CD4-positive, alpha-beta T cell treated with Interleukin-6 at 100 ng/mL for 8 hours (primary cell): ENCODE measurements around the gene ERCC6L2.

Experiments used
- DNase-seq: peaks from one replicate; pipeline ENCODE4 v3.0.0-alpha.2; 2020; ENCODE audit warnings: mixed read lengths, low spot score

The ERCC6L2 gene

GRCh38 chr9:95862343-95862742 lies 13.1 kb upstream of the ERCC6L2 start:
- no peak for DNase-seq

GRCh38 chr9:95864852-95865580 lies 10.5 kb upstream of the ERCC6L2 start:
- no peak for DNase-seq

DNA sequence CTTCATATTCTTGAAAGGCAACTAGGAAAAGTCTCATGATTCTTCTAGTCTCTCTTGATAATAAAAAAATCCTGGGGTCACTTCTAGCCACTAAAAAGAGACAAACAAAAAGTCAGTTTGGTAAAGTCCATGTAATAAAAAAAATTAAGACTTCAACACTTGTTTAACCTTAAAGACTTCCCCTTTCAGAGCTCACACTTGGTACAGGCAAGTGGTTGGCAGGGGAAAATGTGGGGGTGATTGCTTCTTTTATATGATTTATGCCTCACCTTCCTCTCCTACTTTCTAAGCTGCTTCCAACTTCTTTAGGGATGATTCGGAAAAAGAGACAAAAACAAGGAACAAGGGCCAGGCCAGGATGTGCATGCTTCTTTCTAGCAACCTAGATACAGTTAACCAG lies 5.1 kb upstream of the ERCC6L2 start:
- no peak for DNase-seq

DNA sequence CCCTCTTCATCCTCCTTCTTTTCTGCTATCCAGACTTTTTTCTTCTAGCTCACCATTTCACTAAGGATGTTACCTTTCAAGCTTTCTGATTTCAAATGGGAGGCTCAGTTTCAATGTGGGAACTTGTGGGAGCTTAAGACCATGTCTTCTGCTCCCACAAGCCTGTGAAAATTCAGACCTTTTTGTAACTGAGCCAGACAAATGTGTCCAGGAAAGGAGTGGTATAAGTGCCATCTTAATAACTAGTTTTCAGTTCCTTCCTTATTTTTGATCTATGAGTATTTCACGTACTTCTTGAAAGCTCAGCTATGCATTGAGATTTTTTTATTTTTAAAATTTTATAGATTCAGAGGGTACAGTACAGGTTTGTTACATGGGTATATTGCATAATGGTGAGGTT lies 4.6 kb upstream of the ERCC6L2 start:
- no peak for DNase-seq

- no peak for DNase-seq
Observed at GRCh38 chr9:95874303-95874988, 1.0 kb upstream of the ERCC6L2 start.

DNA sequence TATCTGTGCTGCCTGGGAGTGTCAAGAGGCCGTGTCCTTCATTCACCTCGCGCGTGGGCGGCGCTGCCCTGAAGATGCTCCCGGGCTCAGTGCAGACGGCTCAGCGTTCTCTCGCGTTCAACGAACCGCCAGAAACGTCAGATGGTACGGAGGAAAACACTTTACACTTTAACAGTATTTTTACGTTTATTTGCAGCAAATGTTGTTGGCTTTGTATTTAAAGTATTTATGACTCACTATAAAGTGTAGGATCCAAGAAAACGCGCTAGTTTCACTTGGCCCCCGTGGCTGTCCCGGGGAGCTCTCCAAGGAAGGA lies 544 bp upstream of the ERCC6L2 start:
- DNase-seq, result peak; percentile 49

DNA sequence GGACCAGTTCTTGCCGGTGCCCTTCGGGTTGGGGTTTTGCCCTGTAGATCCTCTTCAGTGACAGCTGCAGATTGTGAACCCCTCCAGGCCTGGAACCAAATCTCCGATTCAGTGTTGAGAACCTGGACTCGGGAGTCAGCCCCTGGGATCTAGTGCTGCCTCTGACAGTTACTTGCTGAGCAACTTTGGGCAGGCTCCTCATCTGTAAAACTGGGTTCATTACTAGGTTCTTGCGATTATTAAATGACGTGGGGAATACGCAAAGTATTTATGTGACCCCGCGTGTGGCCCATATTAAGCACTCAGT lies 600 bp downstream of the ERCC6L2 start:
- DNase-seq, result no peak

DNA sequence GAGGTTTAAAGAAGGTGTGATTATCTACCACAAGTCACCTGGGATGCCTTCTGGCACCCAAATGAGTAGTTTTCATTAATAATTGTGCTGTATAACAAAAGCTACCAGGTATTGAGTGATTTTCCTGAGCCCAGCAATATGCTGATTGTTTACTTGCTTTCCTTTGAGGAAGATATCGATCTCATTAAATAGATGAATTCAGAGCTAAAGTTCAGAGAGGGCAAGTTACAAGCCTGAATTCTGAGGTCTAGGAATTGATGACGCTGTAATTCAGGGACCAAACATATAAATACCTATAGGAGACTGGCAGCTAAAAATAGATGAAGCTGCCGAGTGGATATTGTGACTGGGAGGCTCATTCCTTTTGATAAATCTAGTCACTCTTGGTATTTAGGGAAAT lies 1.1 kb downstream of the ERCC6L2 start:
- DNase-seq, result no peak

DNA sequence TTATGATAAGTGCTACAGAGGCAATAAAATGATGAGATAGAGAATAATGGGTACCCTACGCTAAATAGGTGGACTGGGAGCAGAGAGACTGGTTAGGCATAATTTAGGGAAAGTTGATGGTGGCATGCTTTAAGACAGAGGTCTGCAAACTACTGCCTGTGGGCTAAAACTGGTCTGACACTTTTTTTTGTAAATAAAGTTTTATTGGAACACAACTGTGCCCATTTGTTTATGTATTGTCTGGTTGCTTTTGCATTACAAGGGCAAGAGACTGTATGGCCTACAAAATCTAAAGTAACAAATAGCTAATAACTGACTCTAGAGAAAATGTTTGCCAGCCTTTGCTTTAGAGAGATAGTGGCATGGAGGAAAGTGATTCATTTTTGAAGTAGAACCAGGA lies 2.5 kb downstream of the ERCC6L2 start:
- no peak for DNase-seq

- no peak for DNase-seq
Observed at GRCh38 chr9:95879591-95879990, 4.1 kb downstream of the ERCC6L2 start.

DNA sequence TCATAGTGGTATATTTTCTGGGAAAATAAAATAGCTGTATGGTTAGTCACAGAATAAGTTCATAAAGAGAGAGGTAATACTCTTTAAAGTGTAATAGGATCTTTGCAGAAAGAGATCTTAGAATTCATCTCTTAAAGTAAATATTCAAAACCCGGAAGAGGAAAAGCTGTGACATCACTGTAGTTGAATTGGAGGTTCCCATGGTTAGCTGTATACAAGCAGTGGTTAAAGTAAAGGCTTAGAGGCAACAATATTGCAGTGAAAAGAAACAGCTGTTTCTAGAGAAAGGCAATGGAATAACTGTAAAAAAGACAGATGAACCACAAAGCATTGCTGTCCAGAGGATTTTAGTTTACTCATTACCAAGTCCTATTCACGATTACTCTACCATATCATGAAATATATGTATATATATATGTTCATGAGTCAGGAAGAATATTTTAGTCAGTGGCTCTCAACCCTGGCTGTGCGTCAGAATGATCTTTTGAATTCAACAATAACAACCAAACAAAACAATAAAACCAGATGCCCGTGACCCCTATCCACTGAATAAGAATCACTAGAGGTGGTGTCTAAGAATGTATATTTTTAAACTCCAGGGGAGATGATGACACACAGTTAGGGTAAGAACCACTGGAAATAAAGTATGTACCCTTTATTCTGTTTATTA lies 4.7 kb downstream of the ERCC6L2 start:
- no peak for DNase-seq

DNA sequence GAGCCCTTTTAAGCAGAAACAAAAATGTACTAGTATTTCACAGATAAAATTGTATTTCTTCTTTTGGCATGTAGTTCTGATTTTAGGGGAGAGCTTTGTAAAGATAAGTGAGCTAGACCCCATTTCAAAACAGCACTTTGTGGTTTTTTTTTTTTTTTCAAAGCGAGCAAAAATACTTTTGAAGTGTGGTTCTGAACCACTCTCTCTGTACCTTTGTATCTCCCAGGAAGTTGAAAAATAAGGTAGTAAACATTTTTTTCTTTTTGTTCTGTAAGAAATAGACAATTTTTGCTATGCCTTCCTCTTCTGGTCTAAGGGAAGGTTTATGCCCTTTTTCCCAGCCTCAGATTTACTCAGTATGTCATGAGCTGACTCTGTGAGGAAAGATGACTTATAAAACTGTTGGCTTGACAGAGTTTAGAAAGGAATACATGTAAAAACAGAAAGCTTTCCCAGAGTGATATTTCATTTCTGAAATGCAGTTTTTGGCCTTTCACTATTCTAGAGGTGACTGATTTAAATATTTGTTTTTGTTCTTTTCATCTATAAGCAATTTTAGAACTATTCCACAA lies 12.5 kb downstream of the ERCC6L2 start:
- peak; percentile 14 for DNase-seq

- no peak for DNase-seq
Observed at GRCh38 chr9:95890594-95890993, 15.1 kb downstream of the ERCC6L2 start.

DNA sequence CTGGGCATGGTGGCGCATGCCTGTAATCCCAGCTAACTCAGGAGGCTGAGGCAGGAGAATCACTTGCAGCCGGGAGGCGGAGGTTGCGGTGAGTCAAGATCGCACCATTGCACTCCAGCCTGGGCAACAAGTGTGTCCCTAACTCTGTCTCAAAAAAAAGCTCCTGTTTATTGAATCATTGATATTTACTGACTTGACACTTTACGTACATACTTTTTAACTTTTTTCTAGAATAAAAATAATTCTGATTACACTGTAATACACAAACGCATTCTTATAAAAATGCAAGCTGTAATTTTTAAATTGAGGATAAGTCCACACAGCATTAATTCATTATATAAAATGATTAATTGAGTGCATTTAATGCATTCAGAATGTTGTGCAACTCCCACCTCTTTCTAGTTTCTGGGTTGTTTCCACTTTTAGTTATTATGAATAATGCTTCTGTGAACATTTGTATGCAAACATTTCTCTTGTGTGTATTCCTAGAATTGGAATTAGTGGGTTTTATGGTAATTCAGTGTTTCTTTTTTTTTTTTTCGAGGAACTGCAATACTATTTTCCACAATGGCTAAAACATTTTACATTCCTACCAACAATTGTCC lies 15.7 kb downstream of the ERCC6L2 start:
- no peak for DNase-seq

- no peak for DNase-seq
Observed at GRCh38 chr9:95892690-95893089, 17.2 kb downstream of the ERCC6L2 start.

DNA sequence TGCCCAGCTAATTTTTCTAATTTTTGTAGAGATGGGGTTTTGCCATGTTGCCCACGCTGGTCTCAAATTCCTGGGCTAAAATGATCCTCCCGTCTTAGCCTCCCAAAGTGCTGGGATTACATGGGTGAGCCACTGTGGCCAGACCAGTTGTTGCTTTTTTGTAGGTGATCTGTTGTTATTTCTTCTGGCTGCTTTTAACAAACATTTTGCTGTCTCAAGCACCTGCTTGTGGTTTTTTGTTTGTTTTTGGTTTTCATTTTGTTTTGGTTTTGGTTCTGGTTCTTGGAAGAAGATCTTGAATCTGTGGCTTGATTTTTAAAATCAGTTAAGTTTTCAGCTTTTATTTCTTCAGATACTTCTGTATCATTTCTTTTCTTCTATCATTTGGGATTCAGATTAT lies 21.1 kb downstream of the ERCC6L2 start:
- DNase-seq, result no peak

DNA sequence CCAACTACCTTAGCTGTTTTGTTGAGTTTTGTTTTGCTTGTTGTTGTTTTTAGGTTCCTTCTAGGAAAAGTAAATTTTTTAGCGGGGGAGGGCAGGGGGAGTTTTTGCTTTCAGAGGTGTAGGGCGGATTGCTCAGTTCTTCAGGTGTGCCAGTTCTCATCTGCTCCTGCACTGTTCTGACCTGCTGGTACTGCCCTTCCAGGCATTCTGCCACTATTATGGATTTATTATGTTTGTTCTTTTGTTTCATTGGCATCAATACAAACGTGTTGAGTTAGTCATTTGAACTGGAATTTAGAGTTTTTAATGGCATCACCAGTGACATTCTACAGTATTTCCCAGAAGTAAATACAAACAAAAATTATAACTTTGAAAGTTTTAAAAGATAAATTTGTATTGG lies 26.0 kb downstream of the ERCC6L2 start:
- no peak for DNase-seq

DNA sequence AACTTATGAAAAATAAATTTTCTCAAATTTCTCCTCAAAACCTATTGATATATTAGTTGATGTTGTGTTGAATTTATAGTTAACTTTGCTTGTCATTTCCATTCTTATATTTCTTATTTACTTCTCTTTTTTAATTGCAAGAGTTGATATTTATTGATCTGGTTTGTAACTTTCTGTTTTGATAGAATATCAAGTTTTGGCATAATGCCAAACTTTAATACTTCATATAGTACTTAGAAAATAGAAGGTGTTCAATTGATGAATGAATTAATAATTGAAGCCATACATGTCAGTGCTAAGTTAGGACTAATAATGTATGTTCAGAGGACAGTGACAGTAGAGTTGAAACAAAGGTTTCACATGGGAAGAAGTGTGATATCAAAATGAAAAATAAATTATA lies 27.9 kb downstream of the ERCC6L2 start:
- DNase-seq, result no peak

DNA sequence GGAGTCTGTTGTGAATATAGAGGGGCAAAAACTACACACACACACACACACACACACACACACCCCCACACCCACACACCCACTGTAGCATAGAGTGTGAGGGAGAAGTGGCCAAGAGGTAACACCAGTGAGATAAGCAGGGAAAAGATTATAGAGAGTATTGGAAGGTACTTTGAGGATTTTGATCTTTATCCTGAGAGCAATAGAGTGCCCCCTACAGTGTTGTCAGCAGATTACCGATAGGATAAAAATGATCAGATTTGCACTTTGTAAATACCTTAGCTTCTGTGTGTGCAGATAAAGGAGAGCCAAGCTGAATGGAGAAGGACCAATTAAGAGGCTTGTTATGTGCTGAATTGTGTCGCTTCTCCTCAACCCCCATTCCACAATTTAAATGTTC lies 32.3 kb downstream of the ERCC6L2 start:
- no peak for DNase-seq

GRCh38 chr9:95910023-95910707 lies 34.7 kb downstream of the ERCC6L2 start:
- no peak for DNase-seq

DNA sequence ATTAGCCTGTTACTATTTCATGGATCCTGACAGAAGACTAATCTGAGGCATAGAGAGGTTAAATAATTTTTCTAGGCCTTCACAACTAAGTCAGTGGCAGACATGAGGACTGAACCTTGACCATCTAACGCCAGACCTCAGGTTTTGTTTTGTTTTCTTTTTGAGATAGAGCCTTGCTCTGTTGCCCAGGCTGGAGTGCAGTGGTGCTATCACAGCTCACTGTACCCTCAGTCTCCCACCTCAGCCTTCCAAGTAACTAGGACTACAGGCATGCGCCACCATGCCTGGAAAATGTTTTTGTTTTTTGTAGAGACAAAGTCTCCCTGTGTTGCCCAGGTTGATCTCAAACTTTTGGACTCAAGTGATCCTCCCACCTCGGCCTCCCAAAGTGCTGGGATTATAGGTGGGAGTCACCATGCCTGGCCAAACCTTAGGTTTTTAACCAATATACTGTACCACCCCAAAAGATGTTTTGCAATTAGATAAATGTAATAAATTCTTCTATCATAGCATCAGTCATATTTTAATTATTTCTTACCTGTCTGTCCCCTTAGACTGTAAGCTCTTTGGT lies 35.4 kb downstream of the ERCC6L2 start:
- no peak for DNase-seq

DNA sequence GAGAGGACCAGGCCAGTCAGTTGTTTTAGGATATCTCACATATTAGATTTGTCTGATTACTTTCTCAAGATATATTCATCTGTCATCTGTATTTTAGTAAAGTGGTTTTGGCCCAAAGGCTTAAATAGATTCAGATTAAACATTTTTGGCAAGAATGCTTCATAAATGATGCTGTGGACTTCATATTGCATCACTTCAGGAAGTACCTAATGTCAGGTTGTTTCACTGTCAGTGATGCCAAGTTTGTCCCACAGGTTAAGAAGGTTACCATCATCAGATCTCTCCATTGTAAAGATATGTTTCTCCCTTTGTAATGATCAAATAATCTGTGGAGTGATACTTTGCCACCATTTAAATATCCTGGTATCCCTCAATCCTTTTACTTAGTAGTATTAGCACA lies 37.3 kb downstream of the ERCC6L2 start:
- DNase-seq, result no peak
